GM12878 (cell line): ENCODE measurements around the gene PLXNA2. TPM values are rescaled to one million over a fixed set of nuclear protein-coding genes. Genes with fewer than 3 reads are reported as not detected.
A peak's percentile ranks its signal among the peaks of the same experiment; 100 is the strongest.

Source experiments
- ATAC-seq: fragments of 200-7000 bp; cut with Tn5 transposase; 3 replicates; pipeline ENCODE4 v1.9.1; 2020; ENCODE audit warnings: mild to moderate bottlenecking, moderate library complexity
- BruUV-seq: library from RNA; stranded (reverse); fragments of 400-500 nt; replicated peaks from 2 replicates; lab custom pipeline; 2021; lab: Mats Ljungman, UMichigan
- CTCF ChIA-PET: fragments of 300-600 bp; sonication (Branson Sonifier 250); formaldehyde crosslinking; extraction: SDS; loops from one replicate; lab custom pipeline; 2021; ENCODE audit warnings: inconsistent platforms; lab: Yijun Ruan, JAX
- POLR2A ChIA-PET: fragments of 350-600 bp; formaldehyde crosslinking; extraction: SDS; loops from one replicate; lab custom pipeline; 2021; ENCODE audit warnings: inconsistent platforms; lab: Charles Lee
- RAD21 ChIA-PET: fragments of 300-600 bp; sonication (Branson Sonifier 250); formaldehyde crosslinking; loops from one replicate; lab custom pipeline; 2023; ENCODE audit warnings: antibody characterized with exemption; ENCODE audit not compliant: unreplicated experiment; lab: Charles Lee
- SMC1A ChIA-PET: fragments of 300-600 bp; sonication (Branson Sonifier 250); formaldehyde crosslinking; loops from one replicate; lab custom pipeline; 2023; ENCODE audit not compliant: unreplicated experiment, uncharacterized antibody; lab: Charles Lee
- DNase-seq: peaks from one replicate; pipeline ENCODE4 v3.0.0-alpha.2; 2011; ENCODE audit warnings: low read depth, low spot score
- FAIRE-seq: peaks from 3 replicates; lab custom pipeline; 2011; peaks lifted over from hg19 to GRCh38; lab: Jason Lieb, UNC
- H2AFZ ChIP-seq: 2 replicates; pipeline ENCODE4 v1.6.0; 2011; ENCODE audit warnings: low read depth, low read length, control low read depth; ENCODE audit not compliant: control insufficient read depth
- H3K27ac ChIP-seq: 2 replicates; pipeline ENCODE4 v1.5.1; 2011; ENCODE audit warnings: control low read depth; ENCODE audit not compliant: control insufficient read depth, insufficient read depth
- H3K27me3 ChIP-seq, 2 experiments: replicated peaks in 1 of 2; 2 replicates each; pipeline versions ENCODE4 v1.6.0 to v1.6.1; 2011; ENCODE audit warnings: low read length in 1 of 2; ENCODE audit not compliant: control insufficient read depth in 2 of 2, insufficient read depth in 2 of 2
- H3K36me3 ChIP-seq, 2 experiments: 2 replicates each; pipeline ENCODE4 v1.5.1; 2011; ENCODE audit warnings: low read length in 1 of 2; ENCODE audit not compliant: control insufficient read depth in 2 of 2, insufficient read depth in 2 of 2
- H3K4me1 ChIP-seq: 2 replicates; pipeline ENCODE4 v1.6.1; 2011; ENCODE audit warnings: mild to moderate bottlenecking, low read length, moderate library complexity, mixed read lengths; ENCODE audit not compliant: control insufficient read depth, insufficient read depth
- H3K4me2 ChIP-seq: 2 replicates; pipeline ENCODE4 v1.6.0; 2011; ENCODE audit warnings: control low read depth; ENCODE audit not compliant: control insufficient read depth, insufficient read depth
- H3K4me3 ChIP-seq: fragments of 200-600 bp; sonication (generic); 2 replicates; pipeline ENCODE4 v1.5.1; 2016
- H3K79me2 ChIP-seq: 2 replicates; pipeline ENCODE4 v1.6.0; 2011; ENCODE audit warnings: low read length; ENCODE audit not compliant: control insufficient read depth, insufficient read depth
- H3K9ac ChIP-seq: 2 replicates; pipeline ENCODE4 v1.8.0; 2011; ENCODE audit warnings: low read length, control low read depth, mixed read lengths; ENCODE audit not compliant: control insufficient read depth, insufficient read depth
- H3K9me3 ChIP-seq: replicated peaks from 3 replicates; pipeline ENCODE4 v1.5.1; 2011; ENCODE audit warnings: mild to moderate bottlenecking, low read length; ENCODE audit not compliant: control insufficient read depth, insufficient read depth
- H4K20me1 ChIP-seq: 2 replicates; pipeline ENCODE4 v1.6.0; 2011; ENCODE audit not compliant: control insufficient read depth, insufficient read depth
- BHLHE40 ChIP-seq, 2 experiments: fragments of 450-650 bp in 1 of 2; IDR thresholded peaks; 2 replicates each; pipeline ENCODE4 v1.6.1; 2011 to 2017; ENCODE audit warnings: low read depth in 2 of 2, borderline replicate concordance in 1 of 2, improper control_type of control experiment in 1 of 2, low read length in 1 of 2, mild to moderate bottlenecking in 1 of 2
- E2F4 ChIP-seq: IDR thresholded peaks from 2 replicates; pipeline ENCODE4 v1.6.1; 2012; ENCODE audit warnings: low read depth, low read length, improper control_type of control experiment
- FOS ChIP-seq: IDR thresholded peaks from 3 replicates; pipeline ENCODE4 v1.6.1; 2011; ENCODE audit warnings: borderline replicate concordance; ENCODE audit not compliant: insufficient read length; ENCODE audit errors: extremely low read depth
- IKZF1 ChIP-seq: fragments of 450-650 bp; conservative IDR thresholded peaks from 2 replicates; pipeline ENCODE4 v1.6.1; 2017; ENCODE audit warnings: antibody characterized with exemption, mild to moderate bottlenecking
- IKZF2 ChIP-seq, 2 experiments: fragments of 450-650 bp; IDR thresholded peaks; 2 replicates each; pipeline ENCODE4 v1.6.1; 2017; ENCODE audit warnings: mild to moderate bottlenecking in 2 of 2, moderate library complexity in 2 of 2
- MLLT1 ChIP-seq: fragments of 450-650 bp; IDR thresholded peaks from 2 replicates; pipeline ENCODE4 v1.6.1; 2016; ENCODE audit warnings: mild to moderate bottlenecking
- NFXL1 ChIP-seq: fragments of 450-650 bp; IDR thresholded peaks from 2 replicates; pipeline ENCODE4 v1.6.1; 2017; ENCODE audit warnings: antibody characterized with exemption, mild to moderate bottlenecking, borderline replicate concordance
- RUNX3 ChIP-seq: IDR thresholded peaks from 2 replicates; pipeline ENCODE4 v1.6.1; 2012; ENCODE audit warnings: low read length, inconsistent platforms
- WGBS: methylation state at CpG from one replicate; pipeline ENCODE4 v1.1.6; 2016; ENCODE audit warnings: low lambda C conversion rate; ENCODE audit not compliant: insufficient replicate concordance, insufficient coverage; ENCODE audit errors: missing lambda C conversion rate; 5-methylcytosine and 5-hydroxymethylcytosine counted together
- in situ Hi-C: fragments of 300-500 bp; cut with MboI; formaldehyde crosslinking; loops from 9 replicates; pipeline ENCODE4 v1.14.3; 2018; ENCODE audit warnings: mixed read lengths
- intact Hi-C: fragments of 100-400 bp; cut with micrococcal nuclease; formaldehyde crosslinking; loops from one replicate; pipeline ENCODE4 v1.14.2; 2022; ENCODE audit not compliant: unreplicated experiment
- polyA plus RNA-seq, 11 experiments: library from polyadenylated mRNA; depleted of rRNA in 4 of 11; unstranded in 6 of 11; stranded (reverse) in 5 of 11; fragments of >200 nt; fragmentation: Nextera tagmentation in 4 of 11; fragmentation: Illumina TruSeq in 1 of 11; extraction: Ambion mirVana in 4 of 11; extraction: Trizol in 1 of 11; gene quantifications; 1 replicate in 1 of 11; 2 replicates in 10 of 11; pipeline versions ENCODE4 v1.2.1 to v1.2.3, GENCODE V29; 2011 to 2016; ENCODE audit warnings: inconsistent platforms in 2 of 11, missing spikeins in 2 of 11, low read depth in 1 of 11
- total RNA-seq, 4 experiments: library from RNA; depleted of rRNA in 3 of 4; stranded (reverse); fragments of >200 nt in 3 of 4; fragmentation: Illumina TruSeq in 1 of 4; extraction: Trizol in 1 of 4; gene quantifications; 2 replicates each; pipeline versions ENCODE4 v1.2.1 to v1.2.3, GENCODE V29; 2013 to 2021
- TF ChIP-seq, protein P1 (sequence below): IDR thresholded peaks from 2 replicates; pipeline ENCODE4 v1.6.1; 2012; ENCODE audit warnings: low read length, inconsistent platforms
- TF ChIP-seq, protein P2 (sequence below): fragments of 450-650 bp; IDR thresholded peaks from 2 replicates; pipeline ENCODE4 v1.6.1; 2016; ENCODE audit warnings: mild to moderate bottlenecking

PLXNA2 gene
- total and polyA plus RNA-seq, 10 of the 15 experiments (the other 5 are each of a cell fraction or from before 2014, with no cell fraction given) = under 0.01 to 0.08 (median 0.07) TPM; not detected in 4

DNA sequence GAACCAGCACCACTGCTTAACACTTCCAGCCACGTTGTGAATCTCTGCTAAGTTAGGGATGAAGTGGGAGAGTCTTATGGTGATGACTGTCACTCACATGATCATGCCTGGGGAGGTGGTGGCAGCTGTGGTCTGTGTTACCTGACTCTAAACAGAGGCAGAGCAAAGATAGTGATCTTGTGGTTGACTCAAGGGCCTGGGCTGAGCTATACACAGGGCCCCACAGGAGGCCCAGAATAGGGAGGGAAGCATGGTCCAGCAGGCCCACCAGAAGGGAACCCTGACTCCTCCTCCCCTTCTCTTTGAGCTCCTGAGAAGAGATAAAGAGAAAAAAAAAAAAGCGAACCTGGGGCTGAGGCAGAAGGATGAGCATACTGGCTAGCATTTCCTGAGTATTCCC, 55.0 kb downstream of the PLXNA2 start:
- in situ Hi-C loops = no loop called here
- TF ChIP-seq MLLT1 = 0 out of 2 replicates have a peak, but pooled peaks have one; percentile 10
- TF ChIP-seq IKZF2 (IDR thresholded peaks at IDR 0.05) = peak; percentile 25 to 26; a peak in 1 of 4 replicates
- TF ChIP-seq FOS = no peak
- peak; percentile 71 for TF ChIP-seq RUNX3
- no peak for TF ChIP-seq E2F4
- no peak for TF ChIP-seq NFXL1
- TF ChIP-seq, protein P1, sequence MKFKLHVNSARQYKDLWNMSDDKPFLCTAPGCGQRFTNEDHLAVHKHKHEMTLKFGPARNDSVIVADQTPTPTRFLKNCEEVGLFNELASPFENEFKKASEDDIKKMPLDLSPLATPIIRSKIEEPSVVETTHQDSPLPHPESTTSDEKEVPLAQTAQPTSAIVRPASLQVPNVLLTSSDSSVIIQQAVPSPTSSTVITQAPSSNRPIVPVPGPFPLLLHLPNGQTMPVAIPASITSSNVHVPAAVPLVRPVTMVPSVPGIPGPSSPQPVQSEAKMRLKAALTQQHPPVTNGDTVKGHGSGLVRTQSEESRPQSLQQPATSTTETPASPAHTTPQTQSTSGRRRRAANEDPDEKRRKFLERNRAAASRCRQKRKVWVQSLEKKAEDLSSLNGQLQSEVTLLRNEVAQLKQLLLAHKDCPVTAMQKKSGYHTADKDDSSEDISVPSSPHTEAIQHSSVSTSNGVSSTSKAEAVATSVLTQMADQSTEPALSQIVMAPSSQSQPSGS = 0 out of 2 replicates have a peak, but pooled peaks have one; percentile 22
- TF ChIP-seq IKZF1 = 0 out of 2 replicates have a peak, but pooled peaks have one; percentile 15
- TF ChIP-seq, protein P2, sequence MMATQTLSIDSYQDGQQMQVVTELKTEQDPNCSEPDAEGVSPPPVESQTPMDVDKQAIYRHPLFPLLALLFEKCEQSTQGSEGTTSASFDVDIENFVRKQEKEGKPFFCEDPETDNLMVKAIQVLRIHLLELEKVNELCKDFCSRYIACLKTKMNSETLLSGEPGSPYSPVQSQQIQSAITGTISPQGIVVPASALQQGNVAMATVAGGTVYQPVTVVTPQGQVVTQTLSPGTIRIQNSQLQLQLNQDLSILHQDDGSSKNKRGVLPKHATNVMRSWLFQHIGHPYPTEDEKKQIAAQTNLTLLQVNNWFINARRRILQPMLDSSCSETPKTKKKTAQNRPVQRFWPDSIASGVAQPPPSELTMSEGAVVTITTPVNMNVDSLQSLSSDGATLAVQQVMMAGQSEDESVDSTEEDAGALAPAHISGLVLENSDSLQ = peak; percentile 56; the same call in 1 of the 2 replicates
- peak in 1 of 2 experiments; percentile 48; a peak in 1 of 4 replicates for TF ChIP-seq BHLHE40 (IDR thresholded peaks at IDR 0.05; ENCODE audit: borderline replicate concordance in 1 of 2, low read depth in 2 of 2, low read length in 1 of 2)
- ChIA-PET RAD21 (interaction anchor here (0.6 to 4.7 kb wide), 8 partner anchors 11 to 56 kb away, joined by 3 to 40 read pairs (median 7); partner anchors contain the start of gene PLXNA2), SMC1A (interaction anchor here (0.7 to 4.9 kb wide), 9 partner anchors 9 to 57 kb away, joined by 3 to 21 read pairs (median 6); no protein-coding TSS in a partner anchor), CTCF (interaction anchor here (0.7 to 4.9 kb wide), 9 partner anchors 11 to 304 kb away, joined by 3 to 37 read pairs (median 9); partner anchors contain the start of gene PLXNA2), POLR2A (interaction anchor here (0.6 to 1.7 kb wide), 6 partner anchors 11 to 367 kb away, joined by 3 to 7 read pairs (median 4); no protein-coding TSS in a partner anchor)
- peak overlapping the region; percentile 34; the same call in 1 of the 2 replicates for H3K4me2 ChIP-seq
- peak overlapping the region; percentile 92 for H3K27ac ChIP-seq
- H3K9me3 ChIP-seq = no peaks in the 10 kb centered on the region
- H3K9ac ChIP-seq = no peak overlapping the region
- intact Hi-C loops = no loop called here
- H3K36me3 ChIP-seq = no peaks in the 10 kb centered on the region
- H2AFZ ChIP-seq = no peak overlapping the region; the same call in 1 of the 2 replicates
- ATAC-seq (no peak), FAIRE-seq (no peak), DNase-seq (peak; percentile 46)
- H3K4me3 ChIP-seq = no peak overlapping the region
- WGBS = 0% methylated on average over 2 of the region's 2 CpGs
- H3K79me2 ChIP-seq = no peaks in the 10 kb centered on the region
- no TSS peak for BruUV-seq
- peaks cover 44% of the 10 kb centered on the region for H3K4me1 ChIP-seq
- no peaks in the 10 kb centered on the region for H3K27me3 ChIP-seq
- no peaks in the 10 kb centered on the region for H4K20me1 ChIP-seq
